ENCODE data around the gene SDHAF2. TPM values are rescaled to one million over a fixed set of nuclear protein-coding genes. Genes with fewer than 3 reads are reported as not detected.

Gene SDHAF2
- total and polyA plus RNA-seq, 2 experiments from 2014 or later = 19.5 to 59.5 TPM

- no peaks in the 10 kb centered on the region for H3K9me3 ChIP-seq (ENCODE audit: low read depth)
- no peak overlapping the region for H2AFZ ChIP-seq
- DNase-seq = no peak
- no peak overlapping the region for H3K9ac ChIP-seq
- no peaks in the 10 kb centered on the region for H3K27me3 ChIP-seq (replicated peaks; ENCODE audit: insufficient read depth)
- H3K27ac ChIP-seq = no peak overlapping the region
- in situ Hi-C loops (cut with MboI) = no loop called here
- H3K79me2 ChIP-seq (ENCODE audit: insufficient read depth) = no peaks in the 10 kb centered on the region
- H3K9me2 ChIP-seq (ENCODE audit: insufficient read depth) = no peaks in the 10 kb centered on the region
- H3K4me2 ChIP-seq (ENCODE audit: unreplicated experiment) = no peak overlapping the region
- no peaks in the 10 kb centered on the region for H3F3A ChIP-seq (ENCODE audit: insufficient read depth)
- H3K36me3 ChIP-seq (ENCODE audit: low read depth) = no peaks in the 10 kb centered on the region
- H4K20me1 ChIP-seq (ENCODE audit: insufficient read depth) = no peaks in the 10 kb centered on the region
- 0 out of 2 replicates have a peak, but pooled peaks cover 1% of the 10 kb centered on the region for H3K4me1 ChIP-seq (ENCODE audit: insufficient read depth)
- WGBS, 2 experiments (ENCODE audit: low coverage in 1 of 2, low lambda C conversion rate in 2 of 2, missing lambda C conversion rate in 2 of 2) = 68 to 76% methylated on average over 11 of the region's 11 CpGs
- no peak overlapping the region for H3K4me3 ChIP-seq
- TF ChIP-seq EZH2 (IDR thresholded peaks at IDR 0.05; ENCODE audit: insufficient read depth, poor library complexity, severe bottlenecking) (no peak), EZH2phosphoT487 (IDR thresholded peaks at IDR 0.05; ENCODE audit: insufficient read depth, low read depth) (no peak)
Measured at GRCh38 chr11:61484541-61484940, 54.6 kb downstream of the SDHAF2 start.

GRCh38 chr11:61485080-61485479 is 55.2 kb downstream of the SDHAF2 start:
- TF ChIP-seq EZH2 (IDR thresholded peaks at IDR 0.05; ENCODE audit: insufficient read depth, poor library complexity, severe bottlenecking) (no peak), EZH2phosphoT487 (IDR thresholded peaks at IDR 0.05; ENCODE audit: insufficient read depth, low read depth) (no peak)
- WGBS, 2 experiments (ENCODE audit: low coverage in 1 of 2, low lambda C conversion rate in 2 of 2, missing lambda C conversion rate in 2 of 2) = 74 to 77% methylated on average over 10 to 11 of the region's 11 CpGs

GRCh38 chr11:61486011-61486620 is 56.2 kb downstream of the SDHAF2 start:
- H3K4me1 ChIP-seq (ENCODE audit: insufficient read depth) = peaks cover 12% of the 10 kb centered on the region
- no peaks in the 10 kb centered on the region for H4K20me1 ChIP-seq (ENCODE audit: insufficient read depth)
- WGBS, 2 experiments (ENCODE audit: low coverage in 1 of 2, low lambda C conversion rate in 2 of 2, missing lambda C conversion rate in 2 of 2) = 89 to 91% methylated on average over 6 of the region's 6 CpGs
- H3K4me3 ChIP-seq = no peak overlapping the region
- H2AFZ ChIP-seq = no peak overlapping the region
- no peaks in the 10 kb centered on the region for H3F3A ChIP-seq (ENCODE audit: insufficient read depth)
- H3K4me2 ChIP-seq (ENCODE audit: unreplicated experiment) = no peak overlapping the region
- H3K9me2 ChIP-seq (ENCODE audit: insufficient read depth) = no peaks in the 10 kb centered on the region
- in situ Hi-C loops (cut with MboI) = no loop called here
- TF ChIP-seq EZH2phosphoT487 (IDR thresholded peaks at IDR 0.05; ENCODE audit: insufficient read depth, low read depth) (no peak), EZH2 (IDR thresholded peaks at IDR 0.05; ENCODE audit: insufficient read depth, poor library complexity, severe bottlenecking) (no peak)
- H3K36me3 ChIP-seq (ENCODE audit: low read depth) = no peaks in the 10 kb centered on the region
- no peaks in the 10 kb centered on the region for H3K79me2 ChIP-seq (ENCODE audit: insufficient read depth)
- H3K27ac ChIP-seq = no peak overlapping the region
- no peak for DNase-seq
- no peaks in the 10 kb centered on the region for H3K27me3 ChIP-seq (replicated peaks; ENCODE audit: insufficient read depth)
- no peak overlapping the region for H3K9ac ChIP-seq
- H3K9me3 ChIP-seq (ENCODE audit: low read depth) = no peaks in the 10 kb centered on the region

More at GRCh38 chr11:61485080-61485479, 55.2 kb downstream of the SDHAF2 start:
- Histone ChIP-seq H4K20me1 (ENCODE audit: insufficient read depth) (no peaks in the 10 kb centered on the region), H3K4me3 (no peak overlapping the region), H3K9ac (no peak overlapping the region), H3K36me3 (ENCODE audit: low read depth) (no peaks in the 10 kb centered on the region), H3K4me1 (ENCODE audit: insufficient read depth) (peaks cover 7% of the 10 kb centered on the region), H2AFZ (no peak overlapping the region), H3K9me3 (ENCODE audit: low read depth) (no peaks in the 10 kb centered on the region), H3F3A (ENCODE audit: insufficient read depth) (no peaks in the 10 kb centered on the region), H3K27ac (no peak overlapping the region), H3K27me3 (replicated peaks; ENCODE audit: insufficient read depth) (no peaks in the 10 kb centered on the region), H3K9me2 (ENCODE audit: insufficient read depth) (no peaks in the 10 kb centered on the region), H3K4me2 (ENCODE audit: unreplicated experiment) (no peak overlapping the region), H3K79me2 (ENCODE audit: insufficient read depth) (no peaks in the 10 kb centered on the region)
- DNase-seq = no peak
- in situ Hi-C loops (cut with MboI) = no loop called here

GRCh38 chr11:61486779-61487178 is 56.9 kb downstream of the SDHAF2 start:
- peak; percentile 23 for DNase-seq
- Histone ChIP-seq H3K79me2 (ENCODE audit: insufficient read depth) (no peaks in the 10 kb centered on the region), H3K27ac (no peak overlapping the region), H3K4me3 (no peak overlapping the region), H3K9me3 (ENCODE audit: low read depth) (no peaks in the 10 kb centered on the region), H3K4me1 (ENCODE audit: insufficient read depth) (peaks cover 12% of the 10 kb centered on the region), H2AFZ (no peak overlapping the region), H3K9me2 (ENCODE audit: insufficient read depth) (no peaks in the 10 kb centered on the region), H3K9ac (no peak overlapping the region), H3K36me3 (ENCODE audit: low read depth) (no peaks in the 10 kb centered on the region), H4K20me1 (ENCODE audit: insufficient read depth) (no peaks in the 10 kb centered on the region), H3K4me2 (ENCODE audit: unreplicated experiment) (no peak overlapping the region), H3K27me3 (replicated peaks; ENCODE audit: insufficient read depth) (no peaks in the 10 kb centered on the region), H3F3A (ENCODE audit: insufficient read depth) (no peaks in the 10 kb centered on the region)
- in situ Hi-C loops (cut with MboI) = no loop called here
- no peak for TF ChIP-seq EZH2phosphoT487 (IDR thresholded peaks at IDR 0.05; ENCODE audit: insufficient read depth, low read depth)
- no peak for TF ChIP-seq EZH2 (IDR thresholded peaks at IDR 0.05; ENCODE audit: insufficient read depth, poor library complexity, severe bottlenecking)
- WGBS, 2 experiments (ENCODE audit: low coverage in 1 of 2, low lambda C conversion rate in 2 of 2, missing lambda C conversion rate in 2 of 2) = 62 to 68% methylated on average over 4 to 5 of the region's 5 CpGs
